CD4-positive, alpha-beta T cell (primary cell): Measurements from ENCODE around the gene OLFM1. TPM values are rescaled to one million over a fixed set of nuclear protein-coding genes. Genes with fewer than 3 reads are reported as not detected.

ENCODE experiments used
- ATAC-seq: fragments of 200-7000 bp; cut with Tn5 transposase; one replicate; pipeline ENCODE4 v1.10.0; 2022; ENCODE audit warnings: mild to moderate bottlenecking; ENCODE audit not compliant: poor library complexity
- CTCF ChIA-PET: fragments of 350-600 bp; sonication (Branson Sonifier 250); formaldehyde crosslinking; loops from one replicate; lab custom pipeline; 2021; ENCODE audit warnings: antibody characterized with exemption, inconsistent platforms; lab: Charles Lee
- POLR2A ChIA-PET: fragments of 350-600 bp; sonication (Branson Sonifier 250); formaldehyde crosslinking; loops from one replicate; lab custom pipeline; 2021; ENCODE audit warnings: antibody characterized with exemption, inconsistent platforms; lab: Charles Lee
- DNase-seq, 14 experiments: peaks; one replicate each; pipeline ENCODE4 v3.0.0-alpha.2; 2013 to 2020; ENCODE audit warnings: mixed read lengths in 2 of 14
- H3K27ac ChIP-seq, 2 donors: one replicate each; pipeline versions ENCODE4 v1.5.1 to v1.7.0; 2013; ENCODE audit warnings: low read length in 2 of 2, low read depth in 1 of 2, mild to moderate bottlenecking in 1 of 2
- H3K27me3 ChIP-seq, 2 experiments: 1 replicate in 1 of 2; 2 replicates in 1 of 2; pipeline versions ENCODE4 v1.6.1 to v1.7.0; 2013; ENCODE audit warnings: low read length in 2 of 2, control low read depth in 1 of 2, mild to moderate bottlenecking in 1 of 2, moderate library complexity in 1 of 2; ENCODE audit not compliant: insufficient read depth in 2 of 2, control insufficient read depth in 1 of 2
- H3K36me3 ChIP-seq: one replicate; pipeline ENCODE4 v1.6.1; 2013; ENCODE audit warnings: low read length, control low read depth; ENCODE audit not compliant: insufficient read depth
- H3K4me1 ChIP-seq: one replicate; pipeline ENCODE4 v1.6.1; 2013; ENCODE audit warnings: low read length, control low read depth; ENCODE audit not compliant: insufficient read depth
- H3K4me3 ChIP-seq: one replicate; pipeline ENCODE4 v1.5.1; 2013; ENCODE audit warnings: mild to moderate bottlenecking, low read length, moderate library complexity
- H3K9me3 ChIP-seq, 2 experiments: 1 replicate in 1 of 2; 2 replicates in 1 of 2; pipeline versions ENCODE4 v1.6.1 to v1.7.0; 2013; ENCODE audit warnings: low read length in 2 of 2, mild to moderate bottlenecking in 2 of 2, control low read depth in 1 of 2, moderate library complexity in 1 of 2; ENCODE audit not compliant: control insufficient read depth in 1 of 2, insufficient read depth in 1 of 2
- H3K27ac Mint-ChIP-seq: one replicate; pipeline ENCODE4 v1.8.0; 2020; ENCODE audit warnings: mixed read lengths
- H3K27me3 Mint-ChIP-seq: one replicate; pipeline ENCODE4 v1.8.0; 2021; ENCODE audit warnings: mixed read lengths
- H3K36me3 Mint-ChIP-seq: one replicate; pipeline ENCODE4 v1.8.0; 2021; ENCODE audit warnings: low read depth, mixed read lengths
- H3K4me1 Mint-ChIP-seq: one replicate; pipeline ENCODE4 v1.8.0; 2021; ENCODE audit warnings: low read depth, mixed read lengths
- H3K4me3 Mint-ChIP-seq: one replicate; pipeline ENCODE4 v1.8.0; 2020; ENCODE audit warnings: mild to moderate bottlenecking, mixed read lengths
- H3K9me3 Mint-ChIP-seq: one replicate; pipeline ENCODE4 v1.8.0; 2020; ENCODE audit warnings: mixed read lengths
- intact Hi-C, 2 experiments: fragments of 100-400 bp; cut with DNase I in 1 of 2; cut with micrococcal nuclease in 1 of 2; formaldehyde crosslinking; loops; one replicate each; pipeline versions ENCODE4 v1.15.1 to v1.9.0; 2023 to 2025; cut with DNase I, micrococcal nuclease
- total RNA-seq, 174 experiments: library from RNA in 2 of 174; stranded (reverse) in 2 of 174; gene quantifications; one replicate each; pipeline ENCODE4 v1.2.3 and lab custom pipeline; 2021 to 2026
- TF ChIP-seq, protein P1 (sequence below): fragments of 200-600 bp; IDR thresholded peaks from one replicate; pipeline ENCODE4 v1.8.0; 2022; ENCODE audit warnings: antibody characterized with exemption, mild to moderate bottlenecking

Gene OLFM1
- total RNA-seq, 2 experiments from 2014 or later = not detected

DNA sequence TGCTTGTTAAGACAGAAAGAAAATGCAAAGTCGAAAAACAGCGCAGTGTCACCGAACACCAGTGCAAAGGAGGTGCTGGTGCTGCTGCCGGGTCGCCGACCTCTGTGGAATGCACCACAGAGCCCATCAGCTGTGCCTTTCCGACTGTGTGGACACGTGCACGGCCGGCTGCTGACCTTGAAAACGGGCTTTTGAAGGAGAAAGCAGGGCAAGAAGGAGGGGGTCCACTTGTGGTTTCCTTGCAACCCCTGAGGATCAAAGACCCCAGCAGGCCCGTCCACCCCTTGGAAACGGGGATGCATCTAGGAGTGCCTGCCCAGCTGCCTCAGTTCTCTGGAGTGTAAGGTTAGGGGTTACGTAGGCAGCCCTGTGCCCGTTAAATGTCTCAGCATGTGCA lies 6.2 kb upstream of the OLFM1 start:
- Mint-ChIP-seq H3K27me3 (peaks cover 63% of the 10 kb centered on the region), H3K4me1 (peaks cover 3% of the 10 kb centered on the region), H3K4me3 (no peak overlapping the region), H3K36me3 (no peaks in the 10 kb centered on the region), H3K27ac (no peak overlapping the region), H3K9me3 (no peaks in the 10 kb centered on the region)
- ChIA-PET CTCF (no interaction called here), POLR2A (no interaction called here)
- no peak overlapping the region for H3K4me3 ChIP-seq
- H3K4me1 ChIP-seq = no peaks in the 10 kb centered on the region
- H3K9me3 ChIP-seq = peaks cover 0 to 23% of the 10 kb centered on the region in 2 experiments
- intact Hi-C loops = no loop called here
- no peak overlapping the region for H3K27ac ChIP-seq
- no peaks in the 10 kb centered on the region for H3K36me3 ChIP-seq
- DNase-seq (no peak), ATAC-seq (no peak)
- TF ChIP-seq, protein P1, sequence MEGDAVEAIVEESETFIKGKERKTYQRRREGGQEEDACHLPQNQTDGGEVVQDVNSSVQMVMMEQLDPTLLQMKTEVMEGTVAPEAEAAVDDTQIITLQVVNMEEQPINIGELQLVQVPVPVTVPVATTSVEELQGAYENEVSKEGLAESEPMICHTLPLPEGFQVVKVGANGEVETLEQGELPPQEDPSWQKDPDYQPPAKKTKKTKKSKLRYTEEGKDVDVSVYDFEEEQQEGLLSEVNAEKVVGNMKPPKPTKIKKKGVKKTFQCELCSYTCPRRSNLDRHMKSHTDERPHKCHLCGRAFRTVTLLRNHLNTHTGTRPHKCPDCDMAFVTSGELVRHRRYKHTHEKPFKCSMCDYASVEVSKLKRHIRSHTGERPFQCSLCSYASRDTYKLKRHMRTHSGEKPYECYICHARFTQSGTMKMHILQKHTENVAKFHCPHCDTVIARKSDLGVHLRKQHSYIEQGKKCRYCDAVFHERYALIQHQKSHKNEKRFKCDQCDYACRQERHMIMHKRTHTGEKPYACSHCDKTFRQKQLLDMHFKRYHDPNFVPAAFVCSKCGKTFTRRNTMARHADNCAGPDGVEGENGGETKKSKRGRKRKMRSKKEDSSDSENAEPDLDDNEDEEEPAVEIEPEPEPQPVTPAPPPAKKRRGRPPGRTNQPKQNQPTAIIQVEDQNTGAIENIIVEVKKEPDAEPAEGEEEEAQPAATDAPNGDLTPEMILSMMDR = no peak
- H3K27me3 ChIP-seq = peaks cover 21 to 43% of the 10 kb centered on the region in 2 experiments

DNA sequence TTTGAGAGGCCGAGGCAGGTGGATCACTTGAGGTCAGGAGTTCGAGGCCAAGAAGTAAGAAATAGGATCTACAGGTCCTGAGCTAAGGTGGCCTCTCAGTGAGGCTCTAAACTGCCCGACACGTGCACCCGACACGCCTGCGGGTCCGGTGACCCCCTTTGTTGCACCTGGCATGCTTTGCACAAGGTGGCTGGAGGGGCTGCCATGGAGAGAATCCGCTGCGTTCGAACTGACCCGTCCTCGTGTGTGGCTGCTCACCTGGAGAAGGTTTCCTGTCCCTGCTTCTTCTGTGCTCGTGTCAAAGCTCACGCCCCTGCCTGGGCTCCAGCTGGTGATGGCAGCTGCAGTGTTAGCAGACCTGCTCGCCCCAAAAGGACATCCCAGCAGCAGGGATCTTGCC lies 5.7 kb upstream of the OLFM1 start:
- peaks cover 61% of the 10 kb centered on the region for H3K27me3 Mint-ChIP-seq

DNA sequence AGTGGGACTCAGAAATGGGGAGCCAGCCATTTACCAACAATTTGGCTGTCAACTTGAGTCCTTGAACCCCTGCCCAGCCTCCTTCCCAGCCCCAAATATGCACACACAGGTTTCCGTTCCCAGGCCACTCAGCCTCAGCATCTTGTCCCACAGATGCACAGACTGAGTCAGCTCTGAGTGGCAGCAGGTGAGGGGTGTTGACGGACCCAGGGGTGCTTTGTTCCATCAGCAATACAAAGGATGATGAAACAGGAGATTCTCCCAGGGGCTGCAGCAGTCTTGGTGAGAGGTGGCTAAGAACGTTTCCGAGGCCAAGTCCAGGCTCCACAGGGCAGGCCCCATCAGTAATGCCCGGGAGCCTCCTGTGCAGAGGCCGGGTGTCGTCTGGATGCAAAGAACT lies 4.9 kb upstream of the OLFM1 start:
- DNase-seq = no peak
- Mint-ChIP-seq H3K27me3 (peaks cover 53% of the 10 kb centered on the region), H3K4me3 (no peak overlapping the region), H3K4me1 (peaks cover 5% of the 10 kb centered on the region), H3K36me3 (no peaks in the 10 kb centered on the region), H3K9me3 (no peaks in the 10 kb centered on the region), H3K27ac (no peak overlapping the region)
- ChIA-PET CTCF (no interaction called here), POLR2A (no interaction called here)
- Histone ChIP-seq H3K36me3 (no peaks in the 10 kb centered on the region), H3K4me1 (no peaks in the 10 kb centered on the region), H3K9me3 (peaks cover 0 to 21% of the 10 kb centered on the region in 2 experiments), H3K27ac (no peak overlapping the region), H3K4me3 (no peak overlapping the region), H3K27me3 (peaks cover 27 to 38% of the 10 kb centered on the region in 2 experiments)
- no peak for ATAC-seq
- intact Hi-C loops = no loop called here
- TF ChIP-seq, protein P1 = no peak

More for the DNA sequence above, 5.7 kb upstream of the OLFM1 start:
- intact Hi-C loops = no loop called here
- Histone ChIP-seq H3K36me3 (no peaks in the 10 kb centered on the region), H3K4me1 (no peaks in the 10 kb centered on the region), H3K27ac (no peak overlapping the region), H3K9me3 (peaks cover 0 to 21% of the 10 kb centered on the region in 2 experiments), H3K4me3 (no peak overlapping the region), H3K27me3 (peaks cover 23 to 38% of the 10 kb centered on the region in 2 experiments)
- CTCF ChIA-PET = no interaction called here
- POLR2A ChIA-PET = no interaction called here
- H3K36me3 Mint-ChIP-seq = no peaks in the 10 kb centered on the region
- TF ChIP-seq, protein P1 = no peak
- no peak overlapping the region for H3K27ac Mint-ChIP-seq
- no peaks in the 10 kb centered on the region for H3K9me3 Mint-ChIP-seq
- no peak for DNase-seq
- peaks cover 5% of the 10 kb centered on the region for H3K4me1 Mint-ChIP-seq
- no peak for ATAC-seq
- H3K4me3 Mint-ChIP-seq = no peak overlapping the region
